ENCODE measurements around the gene CLSTN2.

Gene CLSTN2

DNA sequence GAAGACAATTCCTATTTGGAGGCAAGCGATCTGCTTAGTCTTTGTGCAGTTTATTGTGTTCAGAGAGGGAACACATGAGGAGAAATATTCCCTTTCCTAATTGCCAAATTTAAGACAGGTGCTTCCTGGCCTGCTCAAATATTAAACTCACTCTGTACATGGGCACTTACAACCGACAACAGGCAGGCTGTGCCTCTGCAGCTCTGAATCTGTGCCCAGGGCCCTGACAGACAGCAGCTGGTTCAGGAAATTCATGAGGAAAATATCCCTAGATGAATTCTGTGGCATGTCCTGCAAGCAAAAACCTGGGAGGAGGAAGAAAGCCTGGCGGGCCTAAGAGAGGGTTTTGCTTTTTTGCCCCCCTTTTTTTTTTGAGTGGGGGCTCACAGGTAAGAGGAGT lies 573.6 kb downstream of the CLSTN2 start:
- no peak overlapping the region for H3K27ac ChIP-seq
- H3K4me3 ChIP-seq, result no peak overlapping the region
- DNase-seq (ENCODE audit: low spot score), result no peak
- TF ChIP-seq, protein P1, sequence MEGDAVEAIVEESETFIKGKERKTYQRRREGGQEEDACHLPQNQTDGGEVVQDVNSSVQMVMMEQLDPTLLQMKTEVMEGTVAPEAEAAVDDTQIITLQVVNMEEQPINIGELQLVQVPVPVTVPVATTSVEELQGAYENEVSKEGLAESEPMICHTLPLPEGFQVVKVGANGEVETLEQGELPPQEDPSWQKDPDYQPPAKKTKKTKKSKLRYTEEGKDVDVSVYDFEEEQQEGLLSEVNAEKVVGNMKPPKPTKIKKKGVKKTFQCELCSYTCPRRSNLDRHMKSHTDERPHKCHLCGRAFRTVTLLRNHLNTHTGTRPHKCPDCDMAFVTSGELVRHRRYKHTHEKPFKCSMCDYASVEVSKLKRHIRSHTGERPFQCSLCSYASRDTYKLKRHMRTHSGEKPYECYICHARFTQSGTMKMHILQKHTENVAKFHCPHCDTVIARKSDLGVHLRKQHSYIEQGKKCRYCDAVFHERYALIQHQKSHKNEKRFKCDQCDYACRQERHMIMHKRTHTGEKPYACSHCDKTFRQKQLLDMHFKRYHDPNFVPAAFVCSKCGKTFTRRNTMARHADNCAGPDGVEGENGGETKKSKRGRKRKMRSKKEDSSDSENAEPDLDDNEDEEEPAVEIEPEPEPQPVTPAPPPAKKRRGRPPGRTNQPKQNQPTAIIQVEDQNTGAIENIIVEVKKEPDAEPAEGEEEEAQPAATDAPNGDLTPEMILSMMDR (IDR thresholded peaks at IDR 0.05), result no peak

DNA sequence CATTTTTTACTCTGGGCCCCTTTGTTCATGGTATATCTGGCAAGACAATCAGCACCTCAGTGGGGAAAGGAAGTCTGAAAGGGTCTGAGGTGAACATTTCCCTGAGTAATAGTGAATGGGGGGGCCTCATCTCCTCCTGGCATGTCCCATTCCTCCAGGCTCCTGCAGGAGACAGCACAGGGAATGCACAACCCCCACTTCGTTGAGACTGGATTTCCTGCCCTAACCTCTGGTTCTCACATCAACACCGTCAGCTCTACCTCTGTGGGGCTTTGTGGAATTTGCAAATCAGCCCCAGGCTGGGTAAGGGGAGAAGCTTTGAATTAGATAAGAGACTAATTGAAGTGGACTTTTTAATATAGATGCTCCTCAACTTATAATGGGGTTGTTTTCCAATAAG lies 574.5 kb downstream of the CLSTN2 start:
- no peak for DNase-seq (ENCODE audit: low spot score)
- Histone ChIP-seq H3K4me3 (no peak overlapping the region), H3K27ac (no peak overlapping the region)
- TF ChIP-seq, protein P1 (IDR thresholded peaks at IDR 0.05), result no peak

DNA sequence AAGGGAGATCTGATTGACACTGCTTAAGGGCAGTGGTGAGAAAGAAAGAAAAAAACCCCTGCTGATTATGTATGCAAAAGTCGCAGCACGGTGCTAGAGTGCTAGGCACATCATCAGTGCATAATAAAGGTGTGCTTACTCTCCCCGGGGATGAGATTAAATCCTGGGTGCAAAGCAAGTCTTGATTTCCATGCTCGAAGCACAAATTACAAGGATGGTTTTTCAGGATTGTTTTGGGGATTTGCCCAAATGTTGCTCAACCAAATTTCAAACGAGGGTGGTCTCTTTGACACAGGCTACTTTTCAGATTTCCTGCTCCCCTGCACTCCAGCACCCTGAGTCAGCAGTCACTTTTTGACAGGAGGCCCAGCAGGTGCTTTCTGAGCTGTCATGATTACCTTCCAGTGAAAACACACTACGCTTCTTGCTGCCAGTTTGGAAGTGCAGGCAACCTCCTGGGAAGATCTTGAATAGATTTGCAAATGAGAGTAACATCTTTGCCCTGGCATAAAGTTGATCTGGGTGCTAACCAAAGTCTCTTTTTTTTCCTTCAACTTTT lies 575.4 kb downstream of the CLSTN2 start:
- TF ChIP-seq, protein P1 (IDR thresholded peaks at IDR 0.05), result no peak

DNA sequence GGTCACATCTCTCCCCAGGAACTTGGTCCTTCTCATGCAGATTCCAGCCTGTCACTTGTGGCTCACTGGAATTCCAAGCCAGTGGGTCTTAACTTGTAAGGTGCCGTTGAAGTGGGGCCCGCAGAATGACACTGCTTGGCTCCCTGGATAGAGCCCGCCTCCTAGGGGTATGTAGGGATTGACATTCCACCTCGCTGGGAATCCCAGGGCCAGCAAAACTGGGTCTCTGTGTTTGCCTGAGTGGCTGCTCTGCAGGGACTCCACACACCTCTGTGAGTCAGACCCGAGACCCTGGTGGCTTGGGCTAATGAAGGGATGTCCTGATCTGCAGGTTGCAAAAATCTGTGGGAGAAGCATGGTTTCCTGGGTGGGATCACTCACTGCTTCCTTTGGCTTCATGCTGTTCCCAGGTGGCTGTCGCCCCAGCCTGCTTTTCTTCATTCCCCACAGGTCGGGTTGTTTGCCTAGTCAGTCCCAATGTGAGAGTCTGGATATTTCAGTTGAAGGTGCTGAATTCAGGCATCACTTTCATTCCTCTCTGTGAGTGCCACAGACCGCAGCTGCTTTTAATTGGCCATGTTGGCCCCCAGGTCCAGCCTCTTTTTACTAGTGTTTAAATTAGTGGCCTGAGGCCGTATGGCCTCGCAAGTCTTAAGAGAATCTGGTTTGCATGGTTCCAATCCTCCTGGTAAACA lies 586.9 kb downstream of the CLSTN2 start:
- no peak overlapping the region for H3K27ac ChIP-seq
- no peak for DNase-seq (ENCODE audit: low spot score)
- TF ChIP-seq, protein P1 (IDR thresholded peaks at IDR 0.05), result no peak
- no peak overlapping the region for H3K4me3 ChIP-seq

More for the DNA sequence above, 575.4 kb downstream of the CLSTN2 start:
- no peak overlapping the region for H3K4me3 ChIP-seq
- no peak for DNase-seq (ENCODE audit: low spot score)
- no peak overlapping the region for H3K27ac ChIP-seq

DNA sequence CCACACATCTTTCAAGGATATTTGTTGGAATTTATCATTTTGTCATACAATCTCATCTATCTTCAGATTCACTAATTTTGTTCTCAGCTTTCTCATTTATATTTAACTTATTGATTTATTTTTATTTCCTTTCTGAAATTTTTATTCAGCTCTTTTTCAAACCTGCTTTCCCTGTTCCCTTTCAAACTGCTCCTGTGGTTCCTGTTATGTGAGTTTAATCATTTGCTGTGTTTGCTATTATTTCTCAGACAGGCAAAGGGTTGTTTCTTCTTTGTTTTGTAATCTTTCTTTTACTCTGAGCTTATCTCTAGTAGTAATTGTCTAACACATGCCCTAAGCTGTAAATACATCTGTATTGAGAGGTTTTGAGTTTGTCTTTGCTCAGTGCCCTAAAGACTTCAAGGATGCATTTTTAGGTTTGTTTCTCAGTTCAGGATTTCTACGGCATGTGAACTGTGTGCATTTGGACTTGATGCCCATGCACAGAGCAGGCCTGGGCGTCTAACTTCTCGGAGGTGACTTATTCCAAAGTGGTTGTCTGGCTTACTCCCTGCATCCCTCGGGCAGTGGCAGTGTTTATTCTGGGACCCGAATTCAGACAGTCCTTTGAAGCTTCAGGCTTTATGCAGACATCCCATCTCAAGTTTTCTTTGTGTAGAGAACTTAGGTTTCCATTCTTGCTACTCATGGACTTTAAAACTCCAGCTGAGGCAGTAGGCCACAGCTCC lies 587.8 kb downstream of the CLSTN2 start:
- no peak for DNase-seq (ENCODE audit: low spot score)
- no peak overlapping the region for H3K4me3 ChIP-seq
- TF ChIP-seq, protein P1 (IDR thresholded peaks at IDR 0.05), result no peak

GRCh38 chr3:140523600-140523999 lies 588.6 kb downstream of the CLSTN2 start:
- Histone ChIP-seq H3K27ac (no peak overlapping the region), H3K4me3 (no peak overlapping the region)
- DNase-seq (ENCODE audit: low spot score), result no peak
- TF ChIP-seq, protein P1 (IDR thresholded peaks at IDR 0.05), result no peak

More for the DNA sequence above, 587.8 kb downstream of the CLSTN2 start:
- H3K27ac ChIP-seq, result no peak overlapping the region

Measured in coronary artery (tissue), 2 donors.